ENCODE results near the gene GCNA. TPM values are rescaled to one million over a fixed set of nuclear protein-coding genes. Genes with fewer than 3 reads are reported as not detected.

GCNA gene
- total and polyA plus RNA-seq, 2 experiments from 2014 or later = 1.2 to 1.5 TPM

- H4K20me1 ChIP-seq (replicated peaks; ENCODE audit: insufficient read depth) = no peaks in the 10 kb centered on the region
- no peak overlapping the region for H2AFZ ChIP-seq
- no peak overlapping the region for H3K27ac Mint-ChIP-seq
- H3K4me3 ChIP-seq = no peak overlapping the region
- H3K4me1 ChIP-seq (ENCODE audit: insufficient read depth) = no peaks in the 10 kb centered on the region
- no peak overlapping the region for H3K27ac ChIP-seq (ENCODE audit: low read depth)
- H3K27me3 ChIP-seq (ENCODE audit: insufficient read depth) = no peaks in the 10 kb centered on the region
- peaks cover 7% of the 10 kb centered on the region for H3K27me3 Mint-ChIP-seq (ENCODE audit: insufficient read depth, low read depth, poor library complexity)
- H3K4me1 Mint-ChIP-seq = peaks cover 5% of the 10 kb centered on the region; the same call in 2 of the 3 replicates
- H3K4me2 ChIP-seq = no peak overlapping the region
- H3K79me2 ChIP-seq (replicated peaks; ENCODE audit: insufficient read depth) = no peaks in the 10 kb centered on the region
- 0 out of 2 replicates have a peak, but pooled peaks cover 3% of the 10 kb centered on the region for H3K36me3 ChIP-seq (ENCODE audit: insufficient read depth)
- H3K9me3 Mint-ChIP-seq = no peaks in the 10 kb centered on the region
- no peaks in the 10 kb centered on the region for H3K9me2 ChIP-seq (ENCODE audit: insufficient read depth)
- DNase-seq (ENCODE audit: low spot score) (peak; percentile 41), ATAC-seq (peak; percentile 68)
- TF ChIP-seq EZH2 (IDR thresholded peaks at IDR 0.05; ENCODE audit: low read depth, unreplicated experiment) = no peak
- no peak for TF ChIP-seq EZH2phosphoT487 (IDR thresholded peaks at IDR 0.05; ENCODE audit: unreplicated experiment)
- TF ChIP-seq ZNF114 (CRISPR knock-in tag; IDR thresholded peaks at IDR 0.05) = no peak
- TF ChIP-seq POLR2AphosphoS5 (IDR thresholded peaks at IDR 0.05; ENCODE audit: low read depth) = no peak
- no peak for TF ChIP-seq ZNF462 (CRISPR knock-in tag; IDR thresholded peaks at IDR 0.05)
- no peak for TF ChIP-seq REST (IDR thresholded peaks at IDR 0.05; ENCODE audit: unreplicated experiment)
- TF ChIP-seq ZNF331 (CRISPR knock-in tag; IDR thresholded peaks at IDR 0.05; ENCODE audit: low read depth) = no peak
- TF ChIP-seq NANOG (IDR thresholded peaks at IDR 0.05; ENCODE audit: borderline replicate concordance) = no peak
- H3F3A ChIP-seq (replicated peaks; ENCODE audit: low read depth) = no peaks in the 10 kb centered on the region
- H3K36me3 Mint-ChIP-seq (ENCODE audit: low read depth) = peaks cover 41% of the 10 kb centered on the region
- no peak overlapping the region for H3K4me3 Mint-ChIP-seq
These were observed 1.1 kb downstream of the GCNA start for GRCh38 chrX:71579136-71579989.

Measured in GM23338 (cell line).